Panc1 (cell line): ENCODE measurements around the gene E2F2. TPM values are rescaled to one million over a fixed set of nuclear protein-coding genes. Genes with fewer than 3 reads are reported as not detected.

Experiments used
- ATAC-seq: fragments of 200-7000 bp; cut with Tn5 transposase; 2 replicates; pipeline ENCODE4 v1.9.1; 2020; ENCODE audit warnings: mild to moderate bottlenecking, moderate library complexity
- BruUV-seq: library from RNA; stranded (reverse); fragments of 400-500 nt; replicated peaks from 2 replicates; lab custom pipeline; 2021; lab: Mats Ljungman, UMichigan
- CTCF ChIA-PET: fragments of 300-600 bp; sonication (Branson Sonifier 250); formaldehyde crosslinking; loops from one replicate; lab custom pipeline; 2022; ENCODE audit warnings: antibody characterized with exemption; lab: Charles Lee
- POLR2A ChIA-PET: fragments of 300-600 bp; sonication (Branson Sonifier 250); formaldehyde crosslinking; loops from one replicate; lab custom pipeline; 2022; ENCODE audit warnings: antibody characterized with exemption; lab: Charles Lee
- DNase-seq: peaks from one replicate; pipeline ENCODE4 v3.0.0-alpha.2; 2010; ENCODE audit warnings: low read depth, low spot score
- H3K27ac ChIP-seq: 2 replicates; pipeline ENCODE4 v1.5.1; 2011; ENCODE audit warnings: mild to moderate bottlenecking, low read length, inconsistent platforms
- H3K27me3 ChIP-seq: fragments of 200-500 bp; sonication (Bioruptor generic); 2 replicates; pipeline ENCODE4 v1.6.0; 2014; ENCODE audit warnings: low read length, inconsistent platforms; ENCODE audit not compliant: control insufficient read depth, insufficient read depth
- H3K36me3 ChIP-seq: fragments of 200-500 bp; sonication (Bioruptor generic); 2 replicates; pipeline ENCODE4 v1.5.1; 2014; ENCODE audit warnings: inconsistent platforms, mild to moderate bottlenecking, low read length, moderate library complexity; ENCODE audit not compliant: control insufficient read depth, insufficient read depth
- H3K4me1 ChIP-seq: 2 replicates; pipeline ENCODE4 v1.5.1; 2011; ENCODE audit warnings: inconsistent platforms, mild to moderate bottlenecking, low read length, moderate library complexity; ENCODE audit not compliant: control insufficient read depth, insufficient read depth
- H3K4me3 ChIP-seq, 2 experiments: 2 replicates each; pipeline ENCODE4 v1.5.1; 2011 to 2012; ENCODE audit warnings: low read depth in 2 of 2, low read length in 2 of 2, mild to moderate bottlenecking in 2 of 2, inconsistent platforms in 1 of 2, moderate library complexity in 1 of 2
- H3K9me3 ChIP-seq: fragments of 200-500 bp; sonication (Bioruptor generic); 2 replicates; pipeline ENCODE4 v1.5.1; 2014; ENCODE audit warnings: low read depth, mild to moderate bottlenecking, inconsistent platforms, low read length, moderate library complexity; ENCODE audit not compliant: control insufficient read depth, insufficient read depth
- CTCF ChIP-seq: fragments of 450-650 bp; IDR thresholded peaks from 2 replicates; pipeline ENCODE4 v1.5.1; 2017; ENCODE audit warnings: mild to moderate bottlenecking
- POLR2AphosphoS5 ChIP-seq: IDR thresholded peaks from 2 replicates; pipeline ENCODE4 v1.6.1; 2012; ENCODE audit warnings: mild to moderate bottlenecking, low read depth, low read length, moderate library complexity
- SIN3A ChIP-seq: IDR thresholded peaks from 2 replicates; pipeline ENCODE4 v1.6.1; 2012; ENCODE audit warnings: low read depth, mild to moderate bottlenecking, low read length, moderate library complexity, borderline replicate concordance; ENCODE audit not compliant: insufficient read depth
- TCF7L2 ChIP-seq: IDR thresholded peaks from 2 replicates; pipeline ENCODE4 v1.6.1; 2011; ENCODE audit warnings: mild to moderate bottlenecking, low read depth, low read length, inconsistent platforms
- in situ Hi-C: cut with HindIII; loops from 2 replicates; pipeline ENCODE4 v1.10.0; 2016; ENCODE audit warnings: low sequenced_read_pairs, low pct_unique_long_range_greater_than_20kb
- intact Hi-C: fragments of 100-400 bp; cut with micrococcal nuclease; formaldehyde crosslinking; loops from one replicate; pipeline ENCODE4 v1.10.0; 2022; ENCODE audit not compliant: unreplicated experiment
- total RNA-seq: library from RNA; stranded (reverse); gene quantifications from one replicate; pipeline ENCODE4 v1.2.1, GENCODE V29; 2021; ENCODE audit not compliant: unreplicated experiment
- TF ChIP-seq, protein P1 (sequence below), 2 experiments: IDR thresholded peaks; 2 replicates each; pipeline ENCODE4 v1.6.1; 2011 to 2012; ENCODE audit warnings: low read depth in 2 of 2, control low read depth in 1 of 2, low read length in 1 of 2, mild to moderate bottlenecking in 1 of 2, moderate library complexity in 1 of 2; ENCODE audit not compliant: insufficient read depth in 1 of 2

E2F2 gene
- total RNA-seq, 1 experiment from 2014 or later = 9.5 TPM

DNA sequence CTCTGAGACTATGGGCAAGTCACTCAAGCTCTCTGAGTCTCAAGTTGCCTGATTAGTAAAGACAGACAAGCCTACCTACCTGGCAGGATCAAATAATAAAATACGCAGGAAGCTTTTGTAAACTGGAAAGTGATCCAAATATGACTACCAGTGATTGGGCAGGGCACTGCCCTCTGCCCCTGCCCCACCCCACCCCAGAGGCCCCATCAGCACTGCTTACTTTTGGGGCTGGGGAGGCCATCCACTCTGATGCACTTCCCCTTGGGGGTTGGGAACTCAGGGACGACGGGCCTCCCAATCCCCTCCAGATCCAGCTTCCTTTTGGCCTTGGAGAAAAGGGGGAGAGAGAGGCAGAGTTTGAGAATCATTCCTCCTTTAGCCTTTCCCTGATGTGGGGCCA is 6.9 kb downstream of the E2F2 start:
- no peak for DNase-seq
- Histone ChIP-seq H3K4me1 (peaks cover 17% of the 10 kb centered on the region), H3K36me3 (no peaks in the 10 kb centered on the region), H3K4me3 (no peak overlapping the region), H3K27me3 (no peaks in the 10 kb centered on the region), H3K27ac (no peak overlapping the region), H3K9me3 (no peaks in the 10 kb centered on the region)
- intact Hi-C loops (no loop called here), in situ Hi-C loops (no loop called here)
- no peak for TF ChIP-seq TCF7L2
- TF ChIP-seq, protein P1, sequence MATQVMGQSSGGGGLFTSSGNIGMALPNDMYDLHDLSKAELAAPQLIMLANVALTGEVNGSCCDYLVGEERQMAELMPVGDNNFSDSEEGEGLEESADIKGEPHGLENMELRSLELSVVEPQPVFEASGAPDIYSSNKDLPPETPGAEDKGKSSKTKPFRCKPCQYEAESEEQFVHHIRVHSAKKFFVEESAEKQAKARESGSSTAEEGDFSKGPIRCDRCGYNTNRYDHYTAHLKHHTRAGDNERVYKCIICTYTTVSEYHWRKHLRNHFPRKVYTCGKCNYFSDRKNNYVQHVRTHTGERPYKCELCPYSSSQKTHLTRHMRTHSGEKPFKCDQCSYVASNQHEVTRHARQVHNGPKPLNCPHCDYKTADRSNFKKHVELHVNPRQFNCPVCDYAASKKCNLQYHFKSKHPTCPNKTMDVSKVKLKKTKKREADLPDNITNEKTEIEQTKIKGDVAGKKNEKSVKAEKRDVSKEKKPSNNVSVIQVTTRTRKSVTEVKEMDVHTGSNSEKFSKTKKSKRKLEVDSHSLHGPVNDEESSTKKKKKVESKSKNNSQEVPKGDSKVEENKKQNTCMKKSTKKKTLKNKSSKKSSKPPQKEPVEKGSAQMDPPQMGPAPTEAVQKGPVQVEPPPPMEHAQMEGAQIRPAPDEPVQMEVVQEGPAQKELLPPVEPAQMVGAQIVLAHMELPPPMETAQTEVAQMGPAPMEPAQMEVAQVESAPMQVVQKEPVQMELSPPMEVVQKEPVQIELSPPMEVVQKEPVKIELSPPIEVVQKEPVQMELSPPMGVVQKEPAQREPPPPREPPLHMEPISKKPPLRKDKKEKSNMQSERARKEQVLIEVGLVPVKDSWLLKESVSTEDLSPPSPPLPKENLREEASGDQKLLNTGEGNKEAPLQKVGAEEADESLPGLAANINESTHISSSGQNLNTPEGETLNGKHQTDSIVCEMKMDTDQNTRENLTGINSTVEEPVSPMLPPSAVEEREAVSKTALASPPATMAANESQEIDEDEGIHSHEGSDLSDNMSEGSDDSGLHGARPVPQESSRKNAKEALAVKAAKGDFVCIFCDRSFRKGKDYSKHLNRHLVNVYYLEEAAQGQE (IDR thresholded peaks at IDR 0.05; ENCODE audit: insufficient read depth in 1 of 2, low read depth in 2 of 2, low read length in 1 of 2) = no peak
- TF ChIP-seq POLR2AphosphoS5 = no peak
- CTCF ChIA-PET = interaction anchor here (1.0 kb wide), 1 partner anchor 27 kb away, joined by 3 read pairs; no protein-coding TSS in a partner anchor
- no TSS peak for BruUV-seq
- no peak for ATAC-seq
- POLR2A ChIA-PET = no interaction called here

DNA sequence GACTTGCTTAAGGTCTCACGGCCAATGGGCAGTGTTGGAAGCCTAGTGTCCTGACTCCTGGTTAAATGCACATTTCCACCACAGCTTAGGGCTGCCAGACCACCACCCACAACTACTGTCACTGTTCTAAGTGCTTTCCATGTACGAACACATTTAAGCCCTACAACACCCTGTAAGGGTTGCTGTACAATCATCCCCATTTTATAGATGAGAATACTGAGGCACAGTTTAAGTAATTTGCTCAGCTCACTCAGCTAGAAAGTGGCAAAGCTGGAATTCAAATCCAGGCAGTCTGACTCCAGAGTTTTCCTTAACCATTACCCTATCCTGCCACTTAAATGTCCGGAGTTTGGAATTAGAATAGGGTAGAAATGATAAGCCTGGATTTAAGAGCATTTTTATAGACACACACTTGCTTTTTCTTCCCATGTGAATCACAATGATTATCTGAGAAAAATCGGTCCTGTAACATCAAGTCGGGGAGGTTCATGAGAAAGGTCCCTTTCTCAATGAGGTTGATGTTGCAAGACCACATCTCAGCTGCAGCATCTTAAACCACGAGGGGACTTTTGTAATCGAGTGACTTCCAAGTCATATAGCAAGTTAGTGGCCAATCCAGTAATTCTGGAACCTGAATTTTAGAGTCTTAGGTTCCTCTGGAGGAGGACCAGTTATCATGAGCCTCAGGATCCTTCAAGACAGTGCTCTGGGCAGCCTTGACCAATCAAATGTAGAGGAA is 8.6 kb downstream of the E2F2 start:
- no peak for ATAC-seq
- DNase-seq = no peak
- BruUV-seq = no TSS peak
- CTCF ChIA-PET = interaction anchor here (0.7 kb wide), 1 partner anchor 26 kb away, joined by 3 read pairs; no protein-coding TSS in a partner anchor
- Histone ChIP-seq H3K27me3 (no peaks in the 10 kb centered on the region), H3K4me3 (no peak overlapping the region), H3K36me3 (no peaks in the 10 kb centered on the region), H3K4me1 (peaks cover 5% of the 10 kb centered on the region), H3K27ac (no peak overlapping the region), H3K9me3 (no peaks in the 10 kb centered on the region)
- POLR2A ChIA-PET = no interaction called here
- TF ChIP-seq SIN3A = no peak
- TF ChIP-seq, protein P1 (IDR thresholded peaks at IDR 0.05; ENCODE audit: insufficient read depth in 1 of 2, low read depth in 2 of 2, low read length in 1 of 2) = no peak
- TF ChIP-seq POLR2AphosphoS5 = no peak
- no peak for TF ChIP-seq CTCF
- no peak for TF ChIP-seq TCF7L2
- intact Hi-C loops (no loop called here), in situ Hi-C loops (no loop called here)
